Activated CD4-positive, alpha-beta T cell treated with anti-CD3 and anti-CD28 coated beads, Interleukin-2, amount 10 ng/mL, durations not matched to agents 24 days and 14 days (primary cell): ENCODE measurements around the gene UBR3. TPM values are rescaled to one million over a fixed set of nuclear protein-coding genes. Genes with fewer than 3 reads are reported as not detected.

Experiments used
- DNase-seq: peaks from one replicate; pipeline ENCODE4 v3.0.0; 2022
- H3K27ac Mint-ChIP-seq: one replicate; pipeline ENCODE4 v1.8.0; 2022; ENCODE audit warnings: mild to moderate bottlenecking, mixed read lengths
- H3K27me3 Mint-ChIP-seq: one replicate; pipeline ENCODE4 v1.8.0; 2022; ENCODE audit warnings: mixed read lengths
- H3K36me3 Mint-ChIP-seq: one replicate; pipeline ENCODE4 v1.8.0; 2022; ENCODE audit warnings: low read depth, mild to moderate bottlenecking, mixed read lengths
- H3K4me1 Mint-ChIP-seq: one replicate; pipeline ENCODE4 v1.8.0; 2021; ENCODE audit warnings: mixed read lengths
- H3K4me3 Mint-ChIP-seq: one replicate; pipeline ENCODE4 v1.8.0; 2022; ENCODE audit warnings: mild to moderate bottlenecking, moderate library complexity, mixed read lengths
- H3K9me3 Mint-ChIP-seq: one replicate; pipeline ENCODE4 v1.8.0; 2021; ENCODE audit warnings: mixed read lengths
- intact Hi-C: fragments of 100-400 bp; cut with micrococcal nuclease; formaldehyde crosslinking; loops from one replicate; pipeline ENCODE4 v1.15.1; 2023
- total RNA-seq: library from RNA; stranded (reverse); gene quantifications from 2 replicates; pipeline ENCODE4 v1.2.3, GENCODE V29; 2022

Gene UBR3
- total RNA-seq, 1 donor from 2014 or later: 25.8 TPM

- Mint-ChIP-seq H3K27me3 (no peaks in the 10 kb centered on the region), H3K4me1 (no peaks in the 10 kb centered on the region), H3K9me3 (no peaks in the 10 kb centered on the region), H3K36me3 (no peaks in the 10 kb centered on the region), H3K27ac (no peak overlapping the region), H3K4me3 (no peak overlapping the region)
- no peak for DNase-seq
- intact Hi-C loops: no loop called here
Measured at GRCh38 chr2:170022692-170023091, 195.4 kb downstream of the UBR3 start.

GRCh38 chr2:170024721-170025120 lies 197.5 kb downstream of the UBR3 start:
- Mint-ChIP-seq H3K4me1 (no peaks in the 10 kb centered on the region), H3K27ac (no peak overlapping the region), H3K9me3 (no peaks in the 10 kb centered on the region), H3K36me3 (no peaks in the 10 kb centered on the region), H3K4me3 (no peak overlapping the region), H3K27me3 (no peaks in the 10 kb centered on the region)
- intact Hi-C loops: no loop called here
- DNase-seq: no peak

GRCh38 chr2:170025223-170025622 lies 198.0 kb downstream of the UBR3 start:
- Mint-ChIP-seq H3K27ac (no peak overlapping the region), H3K36me3 (peaks cover 3% of the 10 kb centered on the region), H3K4me3 (no peak overlapping the region), H3K4me1 (no peaks in the 10 kb centered on the region), H3K9me3 (no peaks in the 10 kb centered on the region), H3K27me3 (no peaks in the 10 kb centered on the region)
- intact Hi-C loops: no loop called here
- DNase-seq: no peak

- H3K27me3 Mint-ChIP-seq: no peaks in the 10 kb centered on the region
Measured at GRCh38 chr2:170026361-170026760, 199.1 kb downstream of the UBR3 start.

GRCh38 chr2:170029551-170029950 lies 202.3 kb downstream of the UBR3 start:
- Mint-ChIP-seq H3K9me3 (no peaks in the 10 kb centered on the region), H3K36me3 (peaks cover 10% of the 10 kb centered on the region), H3K27me3 (no peaks in the 10 kb centered on the region), H3K4me3 (no peak overlapping the region), H3K4me1 (no peaks in the 10 kb centered on the region), H3K27ac (no peak overlapping the region)
- DNase-seq: no peak
- intact Hi-C loops: no loop called here

More at GRCh38 chr2:170026361-170026760, 199.1 kb downstream of the UBR3 start:
- Mint-ChIP-seq H3K9me3 (no peaks in the 10 kb centered on the region), H3K36me3 (peaks cover 7% of the 10 kb centered on the region), H3K4me1 (no peaks in the 10 kb centered on the region), H3K27ac (no peak overlapping the region), H3K4me3 (no peak overlapping the region)
- intact Hi-C loops: no loop called here
- no peak for DNase-seq

GRCh38 chr2:170030040-170030439 lies 202.8 kb downstream of the UBR3 start:
- Mint-ChIP-seq H3K4me1 (no peaks in the 10 kb centered on the region), H3K4me3 (no peak overlapping the region), H3K9me3 (no peaks in the 10 kb centered on the region), H3K27ac (no peak overlapping the region), H3K27me3 (no peaks in the 10 kb centered on the region), H3K36me3 (peaks cover 10% of the 10 kb centered on the region)
- intact Hi-C loops: no loop called here
- no peak for DNase-seq

GRCh38 chr2:170031288-170031687 lies 204.0 kb downstream of the UBR3 start:
- Mint-ChIP-seq H3K9me3 (no peaks in the 10 kb centered on the region), H3K27me3 (no peaks in the 10 kb centered on the region), H3K4me1 (no peaks in the 10 kb centered on the region), H3K27ac (no peak overlapping the region), H3K36me3 (peaks cover 10% of the 10 kb centered on the region), H3K4me3 (no peak overlapping the region)
- DNase-seq: no peak
- intact Hi-C loops: no loop called here

GRCh38 chr2:170034596-170034995 lies 207.3 kb downstream of the UBR3 start:
- Mint-ChIP-seq H3K27me3 (no peaks in the 10 kb centered on the region), H3K9me3 (no peaks in the 10 kb centered on the region), H3K36me3 (peaks cover 10% of the 10 kb centered on the region), H3K4me1 (no peaks in the 10 kb centered on the region), H3K4me3 (no peak overlapping the region), H3K27ac (no peak overlapping the region)
- intact Hi-C loops: no loop called here
- DNase-seq: no peak

- H3K27ac Mint-ChIP-seq: no peak overlapping the region
- H3K4me3 Mint-ChIP-seq: no peak overlapping the region
- no peaks in the 10 kb centered on the region for H3K36me3 Mint-ChIP-seq
- DNase-seq: no peak
- intact Hi-C loops: no loop called here
- H3K4me1 Mint-ChIP-seq: no peaks in the 10 kb centered on the region
- no peaks in the 10 kb centered on the region for H3K9me3 Mint-ChIP-seq
- no peaks in the 10 kb centered on the region for H3K27me3 Mint-ChIP-seq
Measured at GRCh38 chr2:170038734-170039133, 211.5 kb downstream of the UBR3 start.

GRCh38 chr2:170039401-170040172 lies 212.3 kb downstream of the UBR3 start:
- Mint-ChIP-seq H3K4me1 (no peaks in the 10 kb centered on the region), H3K27ac (no peak overlapping the region), H3K36me3 (no peaks in the 10 kb centered on the region), H3K27me3 (no peaks in the 10 kb centered on the region), H3K9me3 (no peaks in the 10 kb centered on the region), H3K4me3 (no peak overlapping the region)
- DNase-seq: no peak
- intact Hi-C loops: no loop called here

GRCh38 chr2:170044751-170045478 lies 217.7 kb downstream of the UBR3 start:
- Mint-ChIP-seq H3K4me3 (no peak overlapping the region), H3K27ac (no peak overlapping the region), H3K4me1 (peaks cover 2% of the 10 kb centered on the region), H3K36me3 (peaks cover 2% of the 10 kb centered on the region), H3K27me3 (no peaks in the 10 kb centered on the region), H3K9me3 (no peaks in the 10 kb centered on the region)
- intact Hi-C loops: no loop called here
- no peak for DNase-seq

- Mint-ChIP-seq H3K4me1 (peaks cover 2% of the 10 kb centered on the region), H3K27ac (no peak overlapping the region), H3K36me3 (peaks cover 2% of the 10 kb centered on the region), H3K27me3 (no peaks in the 10 kb centered on the region), H3K4me3 (no peak overlapping the region), H3K9me3 (no peaks in the 10 kb centered on the region)
- no peak for DNase-seq
- intact Hi-C loops: no loop called here
Measured at GRCh38 chr2:170047331-170048065, 220.2 kb downstream of the UBR3 start.

- no peaks in the 10 kb centered on the region for H3K36me3 Mint-ChIP-seq
- intact Hi-C loops: no loop called here
- H3K27ac Mint-ChIP-seq: no peak overlapping the region
- no peaks in the 10 kb centered on the region for H3K27me3 Mint-ChIP-seq
- no peaks in the 10 kb centered on the region for H3K4me1 Mint-ChIP-seq
- no peak for DNase-seq
- H3K4me3 Mint-ChIP-seq: no peak overlapping the region
- H3K9me3 Mint-ChIP-seq: no peaks in the 10 kb centered on the region
Measured at GRCh38 chr2:170052151-170052550, 224.9 kb downstream of the UBR3 start.

GRCh38 chr2:170054997-170055396 lies 227.7 kb downstream of the UBR3 start:
- DNase-seq: no peak

More at GRCh38 chr2:170054997-170055396, 227.7 kb downstream of the UBR3 start:
- Mint-ChIP-seq H3K9me3 (no peaks in the 10 kb centered on the region), H3K36me3 (peaks cover 4% of the 10 kb centered on the region), H3K27ac (no peak overlapping the region), H3K4me1 (no peaks in the 10 kb centered on the region), H3K27me3 (no peaks in the 10 kb centered on the region), H3K4me3 (no peak overlapping the region)
- intact Hi-C loops: no loop called here
